Retinal pigment epithelial cell (primary cell): Measurements from ENCODE around the gene NLGN1.

Experiments
- DNase-seq: peaks from one replicate; pipeline ENCODE4 v3.0.0-alpha.2; 2010; ENCODE audit warnings: low read depth
- H3K4me3 ChIP-seq: 2 replicates; pipeline ENCODE4 v1.5.1; 2011; ENCODE audit warnings: mild to moderate bottlenecking, low read length, control low read depth, moderate library complexity
- CTCF ChIP-seq: conservative IDR thresholded peaks from 2 replicates; pipeline ENCODE4 v1.5.1; 2011; ENCODE audit warnings: low read depth, low read length, control low read depth, inconsistent platforms

The NLGN1 gene

GRCh38 chr3:174132421-174133042 is 735.0 kb downstream of the NLGN1 start:
- no peak for TF ChIP-seq CTCF
- no peak for DNase-seq

GRCh38 chr3:174146008-174146407 is 748.5 kb downstream of the NLGN1 start:
- no peak for TF ChIP-seq CTCF
- no peak for DNase-seq
- H3K4me3 ChIP-seq = no peak overlapping the region

More at GRCh38 chr3:174132421-174133042, 735.0 kb downstream of the NLGN1 start:
- no peak overlapping the region for H3K4me3 ChIP-seq

- no peak for TF ChIP-seq CTCF
- H3K4me3 ChIP-seq = no peak overlapping the region
- no peak for DNase-seq
Measured at GRCh38 chr3:174147798-174148197, 750.3 kb downstream of the NLGN1 start.

GRCh38 chr3:174153871-174154270 is 756.3 kb downstream of the NLGN1 start:
- DNase-seq = no peak
- TF ChIP-seq CTCF = no peak
- no peak overlapping the region for H3K4me3 ChIP-seq

- no peak for TF ChIP-seq CTCF
- H3K4me3 ChIP-seq = no peak overlapping the region
- DNase-seq = no peak
Measured at GRCh38 chr3:174156200-174156599, 758.7 kb downstream of the NLGN1 start.

- H3K4me3 ChIP-seq = no peak overlapping the region
- DNase-seq = peak; percentile 42
- no peak for TF ChIP-seq CTCF
Measured at GRCh38 chr3:174158674-174159073, 761.1 kb downstream of the NLGN1 start.

GRCh38 chr3:174159604-174160003 is 762.1 kb downstream of the NLGN1 start:
- no peak overlapping the region for H3K4me3 ChIP-seq
- TF ChIP-seq CTCF = no peak
- DNase-seq = no peak
